Tracheal epithelial cell (primary cell): Measurements from ENCODE around the gene CHST6. TPM values are rescaled to one million over a fixed set of nuclear protein-coding genes. Genes with fewer than 3 reads are reported as not detected.

ENCODE experiments used
- total RNA-seq: library from RNA; depleted of rRNA; stranded (reverse); fragments of >200 nt; gene quantifications from 2 replicates; pipeline ENCODE4 v1.2.1, GENCODE V29; 2014

CHST6 gene
- 0.48 and 2.1 TPM in 2 replicates for total RNA-seq

DNA sequence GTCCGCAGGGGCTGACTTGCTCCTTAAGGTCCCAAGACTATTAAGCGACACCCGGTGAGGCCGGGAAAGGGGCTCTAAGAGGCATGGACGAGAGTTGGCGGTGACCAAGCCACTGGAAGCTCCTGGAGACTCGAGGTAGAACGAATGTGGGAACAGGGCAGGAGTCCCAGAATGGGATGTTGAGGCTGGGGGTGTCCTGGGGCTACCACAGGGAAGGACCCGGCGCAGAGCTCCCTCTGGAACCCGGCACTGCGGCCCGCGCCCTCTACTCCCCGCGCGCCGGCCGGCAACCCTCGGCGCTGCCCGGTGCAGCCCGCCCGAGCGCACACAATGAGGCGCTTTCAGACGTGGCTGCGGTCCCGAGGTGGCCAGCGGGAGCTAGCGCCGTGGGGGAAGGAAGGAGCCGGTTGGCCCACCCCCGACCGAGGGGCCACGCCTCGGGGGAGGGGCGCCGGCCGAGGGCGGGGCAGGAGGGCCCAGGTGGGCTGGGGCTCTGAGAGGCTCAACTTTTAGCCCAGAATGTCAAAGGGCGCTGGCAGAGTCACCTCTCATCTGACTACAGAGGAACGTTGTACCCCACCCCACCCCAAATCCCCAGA, at the start of gene CHST6:
Gene CHST6 (minus strand): TSS at position 366 of the 599 bp plus-strand sequence. CDS start 15,613 bp downstream, outside the sequence.

GRCh38 chr16:75535901-75536300, 40.7 kb upstream of the CHST6 start, which contains the start of gene CHST5:
TSS of gene CHST5 (minus strand) at chr16:75536108. CDS start at chr16:75530384, 5,724 bp downstream.

DNA sequence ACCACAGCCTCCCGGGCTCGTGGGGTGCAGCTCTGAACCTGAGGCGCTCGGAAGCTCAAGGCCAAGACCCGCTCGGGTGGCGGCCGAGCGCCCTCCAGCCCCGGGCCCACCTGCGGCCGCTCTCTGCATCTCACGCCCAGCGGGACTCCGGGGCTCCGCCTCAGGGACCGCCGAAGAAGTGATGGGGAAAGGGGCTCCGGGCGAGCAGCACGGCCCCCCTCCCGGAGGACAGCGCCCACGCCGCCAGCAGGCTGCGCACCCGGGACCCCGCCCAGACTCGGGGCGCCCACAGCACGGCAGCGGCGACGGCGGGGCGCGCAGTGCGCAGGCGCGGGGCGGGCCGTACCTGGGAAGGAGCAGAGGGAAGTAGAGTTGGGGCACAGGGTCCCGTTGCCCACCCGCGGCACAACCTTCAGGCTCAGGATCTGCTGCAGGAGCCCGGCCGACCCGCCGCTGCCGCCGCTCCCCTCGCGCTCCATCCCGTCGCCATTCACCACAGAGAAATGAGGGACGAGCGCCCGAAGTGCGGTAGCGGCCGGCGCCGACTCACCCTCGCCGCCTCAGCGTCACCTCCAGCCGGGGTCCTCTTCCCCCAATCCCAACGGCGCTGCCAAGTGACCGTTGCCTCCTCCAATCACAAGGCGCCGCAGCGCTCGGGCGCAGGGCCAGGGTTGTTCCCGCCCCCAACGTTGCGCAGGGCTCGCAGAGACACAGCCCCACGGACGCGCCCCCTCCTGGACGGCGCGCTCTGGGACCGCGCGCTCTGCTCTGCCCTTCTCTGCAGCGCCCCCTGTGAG, 30.9 kb downstream of the CHST6 start, which contains the start of gene TMEM170A:
Gene TMEM170A (minus strand): TSS at position 568 of the 797 bp plus-strand sequence. CDS start 89 bp downstream, at position 479.

DNA sequence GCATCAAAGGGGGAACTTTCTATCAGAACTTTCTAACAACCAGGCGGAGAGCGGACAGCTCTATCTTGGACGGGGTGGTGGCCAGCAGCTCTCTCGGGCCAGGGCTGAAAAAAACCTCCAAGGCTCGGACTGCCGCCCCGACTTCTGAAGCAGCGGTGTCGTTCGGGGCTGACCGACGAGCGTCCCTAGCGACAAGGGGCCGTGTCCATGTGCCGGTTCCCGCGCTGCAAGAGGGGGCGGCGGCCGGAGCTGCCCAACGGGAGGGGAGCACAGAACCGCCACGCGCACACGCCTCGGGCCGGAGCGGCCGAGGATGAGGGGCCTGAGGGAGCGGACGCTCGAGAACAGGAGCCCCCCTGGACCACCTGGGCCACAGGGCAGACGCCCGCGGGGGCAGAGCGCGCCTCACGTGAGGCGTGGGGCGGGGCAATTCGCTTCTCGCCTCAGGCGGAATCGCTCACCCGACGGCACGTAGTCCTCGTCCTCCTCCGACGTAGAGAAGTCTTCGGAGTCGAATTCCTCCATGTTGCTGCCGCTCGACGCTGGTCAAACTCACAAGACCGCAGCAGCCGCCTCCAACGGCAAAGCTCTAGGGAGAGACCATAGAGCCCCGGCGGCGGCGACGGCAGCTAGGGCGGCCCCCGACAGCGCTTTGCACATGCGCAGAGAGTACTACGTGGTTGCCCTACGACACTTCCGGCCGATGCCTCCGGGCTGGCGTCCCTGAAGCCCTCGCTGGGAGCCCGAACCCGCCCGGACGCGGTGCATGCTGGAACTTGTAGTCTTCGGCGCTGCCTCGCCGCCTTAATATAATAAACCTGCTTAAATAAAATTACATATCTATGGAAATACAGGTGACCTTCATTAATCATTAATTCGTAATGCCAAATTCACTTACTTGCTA, 62.2 kb downstream of the CHST6 start, which contains the start of gene CFDP1:
Gene CFDP1 (minus strand): TSS at position 676 of the 904 bp plus-strand sequence. CDS start 151 bp downstream, at position 525.

Other genes starting within 250 kb of the CHST6 start
- gene BCAR1, start 243.8 kb downstream of the CHST6 start, total RNA-seq, result 33.2 and 48.2 TPM in 2 replicates
- gene CFDP1, start 61.9 kb downstream of the CHST6 start, total RNA-seq, result 37.6 and 40.7 TPM in 2 replicates
- 28.1 and 31.3 TPM in 2 replicates for gene TMEM170A, start 30.8 kb downstream of the CHST6 start, total RNA-seq
- not detected in 2 replicates for gene CHST5, start 40.7 kb upstream of the CHST6 start, total RNA-seq
- 7.7 and 11.1 TPM in 2 replicates for gene TMEM231, start 60.8 kb upstream of the CHST6 start, total RNA-seq
- 20.7 and 24.9 TPM in 2 replicates for gene GABARAPL2, start 70.9 kb upstream of the CHST6 start, total RNA-seq
- 61.8 and 66.0 TPM in 2 replicates for gene ADAT1, start 127.8 kb upstream of the CHST6 start, total RNA-seq
- 193 and 216 TPM in 2 replicates for gene KARS1, start 152.2 kb upstream of the CHST6 start, total RNA-seq
- 27.0 and 35.6 TPM in 2 replicates for gene TERF2IP, start 152.3 kb upstream of the CHST6 start, total RNA-seq
- not detected in 2 replicates for gene CPHXL2, start 181.6 kb upstream of the CHST6 start, total RNA-seq
- gene DUXB, start 206.0 kb upstream of the CHST6 start, total RNA-seq, result not detected in 2 replicates
- gene CPHXL, start 231.0 kb upstream of the CHST6 start, total RNA-seq, result not detected in 2 replicates